Panc1 (cell line): Measurements from ENCODE around the gene SCYL3. TPM values are rescaled to one million over a fixed set of nuclear protein-coding genes. Genes with fewer than 3 reads are reported as not detected.

Experiments
- ATAC-seq: fragments of 200-7000 bp; cut with Tn5 transposase; 2 replicates; pipeline ENCODE4 v1.9.1; 2020; ENCODE audit warnings: mild to moderate bottlenecking, moderate library complexity
- BruUV-seq: library from RNA; stranded (reverse); fragments of 400-500 nt; replicated peaks from 2 replicates; lab custom pipeline; 2021; lab: Mats Ljungman, UMichigan
- CTCF ChIA-PET: fragments of 300-600 bp; sonication (Branson Sonifier 250); formaldehyde crosslinking; loops from one replicate; lab custom pipeline; 2022; ENCODE audit warnings: antibody characterized with exemption; lab: Charles Lee
- POLR2A ChIA-PET: fragments of 300-600 bp; sonication (Branson Sonifier 250); formaldehyde crosslinking; loops from one replicate; lab custom pipeline; 2022; ENCODE audit warnings: antibody characterized with exemption; lab: Charles Lee
- DNase-seq: peaks from one replicate; pipeline ENCODE4 v3.0.0-alpha.2; 2010; ENCODE audit warnings: low read depth, low spot score
- H3K27ac ChIP-seq: 2 replicates; pipeline ENCODE4 v1.5.1; 2011; ENCODE audit warnings: mild to moderate bottlenecking, low read length, inconsistent platforms
- H3K27me3 ChIP-seq: fragments of 200-500 bp; sonication (Bioruptor generic); 2 replicates; pipeline ENCODE4 v1.6.0; 2014; ENCODE audit warnings: low read length, inconsistent platforms; ENCODE audit not compliant: control insufficient read depth, insufficient read depth
- H3K36me3 ChIP-seq: fragments of 200-500 bp; sonication (Bioruptor generic); 2 replicates; pipeline ENCODE4 v1.5.1; 2014; ENCODE audit warnings: inconsistent platforms, mild to moderate bottlenecking, low read length, moderate library complexity; ENCODE audit not compliant: control insufficient read depth, insufficient read depth
- H3K4me1 ChIP-seq: 2 replicates; pipeline ENCODE4 v1.5.1; 2011; ENCODE audit warnings: inconsistent platforms, mild to moderate bottlenecking, low read length, moderate library complexity; ENCODE audit not compliant: control insufficient read depth, insufficient read depth
- H3K4me3 ChIP-seq, 2 experiments: 2 replicates each; pipeline ENCODE4 v1.5.1; 2011 to 2012; ENCODE audit warnings: low read depth in 2 of 2, low read length in 2 of 2, mild to moderate bottlenecking in 2 of 2, inconsistent platforms in 1 of 2, moderate library complexity in 1 of 2
- H3K9me3 ChIP-seq: fragments of 200-500 bp; sonication (Bioruptor generic); 2 replicates; pipeline ENCODE4 v1.5.1; 2014; ENCODE audit warnings: low read depth, mild to moderate bottlenecking, inconsistent platforms, low read length, moderate library complexity; ENCODE audit not compliant: control insufficient read depth, insufficient read depth
- CTCF ChIP-seq: fragments of 450-650 bp; IDR thresholded peaks from 2 replicates; pipeline ENCODE4 v1.5.1; 2017; ENCODE audit warnings: mild to moderate bottlenecking
- POLR2AphosphoS5 ChIP-seq: IDR thresholded peaks from 2 replicates; pipeline ENCODE4 v1.6.1; 2012; ENCODE audit warnings: mild to moderate bottlenecking, low read depth, low read length, moderate library complexity
- SIN3A ChIP-seq: IDR thresholded peaks from 2 replicates; pipeline ENCODE4 v1.6.1; 2012; ENCODE audit warnings: low read depth, mild to moderate bottlenecking, low read length, moderate library complexity, borderline replicate concordance; ENCODE audit not compliant: insufficient read depth
- TCF7L2 ChIP-seq: IDR thresholded peaks from 2 replicates; pipeline ENCODE4 v1.6.1; 2011; ENCODE audit warnings: mild to moderate bottlenecking, low read depth, low read length, inconsistent platforms
- in situ Hi-C: cut with HindIII; loops from 2 replicates; pipeline ENCODE4 v1.10.0; 2016; ENCODE audit warnings: low sequenced_read_pairs, low pct_unique_long_range_greater_than_20kb
- intact Hi-C: fragments of 100-400 bp; cut with micrococcal nuclease; formaldehyde crosslinking; loops from one replicate; pipeline ENCODE4 v1.10.0; 2022; ENCODE audit not compliant: unreplicated experiment
- total RNA-seq: library from RNA; stranded (reverse); gene quantifications from one replicate; pipeline ENCODE4 v1.2.1, GENCODE V29; 2021; ENCODE audit not compliant: unreplicated experiment
- TF ChIP-seq, protein P1 (sequence below), 2 experiments: IDR thresholded peaks; 2 replicates each; pipeline ENCODE4 v1.6.1; 2011 to 2012; ENCODE audit warnings: low read depth in 2 of 2, control low read depth in 1 of 2, low read length in 1 of 2, mild to moderate bottlenecking in 1 of 2, moderate library complexity in 1 of 2; ENCODE audit not compliant: insufficient read depth in 1 of 2

Gene SCYL3
- total RNA-seq, 1 experiment from 2014 or later = 7.8 TPM

- ChIA-PET CTCF (no interaction called here), POLR2A (no interaction called here)
- no TSS peak for BruUV-seq
- in situ Hi-C loops (no loop called here), intact Hi-C loops (no loop called here)
- peak overlapping the region in 1 of 2 experiments; percentile 2; a peak in 1 of 4 replicates for H3K4me3 ChIP-seq
- H3K27me3 ChIP-seq = no peaks in the 10 kb centered on the region
- peak overlapping the region; percentile 100 for H3K27ac ChIP-seq
- H3K9me3 ChIP-seq = no peaks in the 10 kb centered on the region
- peaks cover 28% of the 10 kb centered on the region for H3K4me1 ChIP-seq
- ATAC-seq (no peak), DNase-seq (no peak)
- TF ChIP-seq TCF7L2 = no peak
- no peak for TF ChIP-seq SIN3A
- TF ChIP-seq POLR2AphosphoS5 = no peak
- TF ChIP-seq CTCF = no peak
- TF ChIP-seq, protein P1, sequence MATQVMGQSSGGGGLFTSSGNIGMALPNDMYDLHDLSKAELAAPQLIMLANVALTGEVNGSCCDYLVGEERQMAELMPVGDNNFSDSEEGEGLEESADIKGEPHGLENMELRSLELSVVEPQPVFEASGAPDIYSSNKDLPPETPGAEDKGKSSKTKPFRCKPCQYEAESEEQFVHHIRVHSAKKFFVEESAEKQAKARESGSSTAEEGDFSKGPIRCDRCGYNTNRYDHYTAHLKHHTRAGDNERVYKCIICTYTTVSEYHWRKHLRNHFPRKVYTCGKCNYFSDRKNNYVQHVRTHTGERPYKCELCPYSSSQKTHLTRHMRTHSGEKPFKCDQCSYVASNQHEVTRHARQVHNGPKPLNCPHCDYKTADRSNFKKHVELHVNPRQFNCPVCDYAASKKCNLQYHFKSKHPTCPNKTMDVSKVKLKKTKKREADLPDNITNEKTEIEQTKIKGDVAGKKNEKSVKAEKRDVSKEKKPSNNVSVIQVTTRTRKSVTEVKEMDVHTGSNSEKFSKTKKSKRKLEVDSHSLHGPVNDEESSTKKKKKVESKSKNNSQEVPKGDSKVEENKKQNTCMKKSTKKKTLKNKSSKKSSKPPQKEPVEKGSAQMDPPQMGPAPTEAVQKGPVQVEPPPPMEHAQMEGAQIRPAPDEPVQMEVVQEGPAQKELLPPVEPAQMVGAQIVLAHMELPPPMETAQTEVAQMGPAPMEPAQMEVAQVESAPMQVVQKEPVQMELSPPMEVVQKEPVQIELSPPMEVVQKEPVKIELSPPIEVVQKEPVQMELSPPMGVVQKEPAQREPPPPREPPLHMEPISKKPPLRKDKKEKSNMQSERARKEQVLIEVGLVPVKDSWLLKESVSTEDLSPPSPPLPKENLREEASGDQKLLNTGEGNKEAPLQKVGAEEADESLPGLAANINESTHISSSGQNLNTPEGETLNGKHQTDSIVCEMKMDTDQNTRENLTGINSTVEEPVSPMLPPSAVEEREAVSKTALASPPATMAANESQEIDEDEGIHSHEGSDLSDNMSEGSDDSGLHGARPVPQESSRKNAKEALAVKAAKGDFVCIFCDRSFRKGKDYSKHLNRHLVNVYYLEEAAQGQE (IDR thresholded peaks at IDR 0.05; ENCODE audit: insufficient read depth in 1 of 2, low read depth in 2 of 2, low read length in 1 of 2) = no peak
- peaks cover 18% of the 10 kb centered on the region for H3K36me3 ChIP-seq
Measured at GRCh38 chr1:169890761-169891538, 2.7 kb downstream of the SCYL3 start.

DNA sequence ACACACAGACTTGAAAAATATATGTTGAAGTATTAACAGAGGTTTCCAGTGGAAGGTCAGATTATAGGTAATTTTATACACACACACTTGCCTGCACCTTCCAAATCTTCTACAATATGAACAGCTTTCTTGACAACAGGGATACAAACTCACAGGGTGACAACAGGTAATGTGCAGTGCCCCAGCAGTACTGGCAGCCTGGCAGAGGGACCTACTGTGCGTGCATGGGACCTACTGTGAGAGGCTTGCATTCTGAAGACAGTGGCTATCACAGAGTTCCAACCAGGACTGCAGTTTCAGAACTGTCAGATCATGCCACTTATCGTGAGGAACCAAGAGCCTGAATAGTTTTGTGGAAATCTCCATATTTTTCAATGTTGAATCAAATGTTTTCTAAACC lies 3.8 kb downstream of the SCYL3 start:
- intact Hi-C loops = no loop called here
- ATAC-seq (no peak), DNase-seq (no peak)
- peak overlapping the region; percentile 100 for H3K27ac ChIP-seq
- peaks cover 18% of the 10 kb centered on the region for H3K36me3 ChIP-seq
- H3K4me3 ChIP-seq = no peak overlapping the region
- no peaks in the 10 kb centered on the region for H3K27me3 ChIP-seq
- CTCF ChIA-PET = no interaction called here
- no TSS peak for BruUV-seq
- no peaks in the 10 kb centered on the region for H3K9me3 ChIP-seq
- TF ChIP-seq CTCF = no peak
- TF ChIP-seq, protein P1 (IDR thresholded peaks at IDR 0.05; ENCODE audit: insufficient read depth in 1 of 2, low read depth in 2 of 2, low read length in 1 of 2) = no peak
- no peak for TF ChIP-seq TCF7L2
- TF ChIP-seq POLR2AphosphoS5 = no peak
- no peak for TF ChIP-seq SIN3A
- in situ Hi-C loops = no loop called here
- H3K4me1 ChIP-seq = peaks cover 33% of the 10 kb centered on the region
- POLR2A ChIA-PET = no interaction called here
